Measurements from ENCODE around the gene MAP4K5.

Gene MAP4K5

DNA sequence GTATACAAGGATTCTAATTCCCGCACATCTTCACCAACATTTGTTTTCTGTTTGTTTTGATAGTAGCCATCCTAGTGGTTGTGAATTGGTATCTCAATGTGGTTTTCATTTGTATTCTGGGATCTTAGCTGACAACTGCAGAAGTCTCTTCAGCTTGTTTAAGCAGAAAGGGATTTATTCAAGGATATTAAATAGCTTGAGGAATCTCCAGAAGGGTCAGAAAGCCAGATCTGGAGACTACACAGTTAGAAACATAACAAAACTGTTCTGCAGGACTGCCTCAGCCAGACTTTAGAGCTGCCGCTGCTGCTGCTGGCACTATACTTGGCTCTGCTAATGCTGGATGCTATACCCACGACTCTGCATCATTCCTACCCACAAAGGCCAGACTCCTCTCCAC lies 122.3 kb downstream of the MAP4K5 start:
- Histone ChIP-seq H3K4me2 (no peak overlapping the region), H4K20me1 (no peaks in the 10 kb centered on the region), H3K9ac (no peak overlapping the region), H3K4me3 (no peak overlapping the region), H3K27me3 (no peaks in the 10 kb centered on the region), H3K4me1 (peaks cover 16% of the 10 kb centered on the region), H3K36me3 (peaks cover 15% of the 10 kb centered on the region; the same call in 1 of the 2 replicates), H3K27ac (no peak overlapping the region), H3K9me3 (peaks cover 31% of the 10 kb centered on the region)
- TF ChIP-seq Cebpa-rat (IDR thresholded peaks at IDR 0.05), result no peak

DNA sequence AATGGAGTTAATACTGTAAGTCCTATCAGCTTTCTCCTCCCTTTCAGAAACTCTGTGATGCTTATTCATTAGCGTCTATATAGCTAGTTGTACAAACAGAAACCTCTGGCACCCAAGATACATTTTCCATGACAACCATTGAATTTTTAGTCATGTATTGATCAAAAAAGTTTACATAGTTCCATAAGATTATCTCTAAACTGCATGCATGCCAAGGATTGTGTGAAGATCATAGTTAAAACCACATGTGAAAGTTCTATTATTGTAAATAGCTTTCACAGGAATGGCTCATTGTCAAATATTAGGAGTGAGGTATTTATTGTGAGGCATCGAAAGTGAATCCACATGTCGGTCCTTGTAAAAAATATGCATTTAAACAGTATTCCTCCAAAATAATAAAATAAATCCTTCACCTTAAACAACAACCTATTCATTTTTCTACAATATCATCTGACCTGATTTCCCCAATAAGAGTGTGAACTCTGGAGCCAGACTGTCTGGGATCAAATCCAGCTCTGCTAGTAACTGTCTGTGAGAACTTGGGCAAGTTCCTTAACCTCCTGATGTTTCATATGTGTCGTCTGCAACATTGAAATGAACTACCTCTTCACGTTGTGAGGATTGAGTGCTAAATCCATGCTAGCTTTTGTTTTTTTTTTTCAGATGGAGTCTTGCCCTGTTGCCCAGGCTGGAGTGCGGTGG lies 125.1 kb downstream of the MAP4K5 start:
- Histone ChIP-seq H3K4me3 (no peak overlapping the region), H4K20me1 (no peaks in the 10 kb centered on the region), H3K27ac (no peak overlapping the region), H3K9ac (no peak overlapping the region), H3K9me3 (peaks cover 31% of the 10 kb centered on the region), H3K27me3 (no peaks in the 10 kb centered on the region), H3K4me2 (no peak overlapping the region), H3K36me3 (0 out of 2 replicates have a peak, but pooled peaks cover 10% of the 10 kb centered on the region), H3K4me1 (peaks cover 16% of the 10 kb centered on the region)
- no peak for TF ChIP-seq Cebpa-rat (IDR thresholded peaks at IDR 0.05)

DNA sequence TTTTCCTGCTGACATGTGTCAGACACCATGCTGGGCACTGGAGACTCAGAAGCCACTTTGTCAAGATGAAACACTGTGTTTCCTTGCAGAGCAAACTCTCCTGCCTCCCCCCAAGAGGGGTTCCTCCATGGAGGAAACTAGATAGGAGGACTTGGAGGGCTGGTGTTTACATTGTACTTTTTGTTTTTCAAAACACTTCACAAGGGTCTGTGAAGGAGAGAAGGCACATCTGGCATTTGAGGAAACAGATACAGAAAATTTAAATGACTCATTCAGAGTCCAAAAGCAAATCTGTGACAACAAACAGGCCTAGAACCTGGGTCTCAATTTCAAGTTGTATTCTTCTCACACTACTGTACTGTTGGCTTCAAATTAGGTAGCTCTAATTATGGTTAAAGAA lies 128.9 kb downstream of the MAP4K5 start:
- Histone ChIP-seq H3K9ac (no peak overlapping the region), H3K36me3 (no peaks in the 10 kb centered on the region), H3K27ac (no peak overlapping the region), H3K4me2 (no peak overlapping the region), H3K4me3 (no peak overlapping the region), H4K20me1 (no peaks in the 10 kb centered on the region), H3K9me3 (peaks cover 20% of the 10 kb centered on the region), H3K27me3 (no peaks in the 10 kb centered on the region), H3K4me1 (peaks cover 28% of the 10 kb centered on the region)
- no peak for TF ChIP-seq Cebpa-rat (IDR thresholded peaks at IDR 0.05)

DNA sequence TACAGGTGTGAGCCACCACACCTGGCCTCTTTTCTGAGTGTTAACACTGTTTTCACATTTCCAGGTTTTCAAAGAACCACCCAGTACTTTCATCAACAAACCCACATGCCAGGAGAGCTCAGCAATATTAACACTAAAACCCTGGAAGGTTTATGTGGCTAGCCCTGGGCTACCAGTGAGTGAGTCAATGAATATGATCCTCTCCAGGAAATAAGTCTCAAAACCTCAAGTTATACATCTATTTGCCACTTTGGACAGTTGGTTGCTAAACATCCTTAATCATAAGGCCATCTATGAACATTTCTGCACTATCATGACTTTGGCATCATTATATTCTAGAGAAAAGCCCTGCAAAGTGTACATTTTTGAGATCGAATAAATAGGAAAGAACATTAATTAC lies 129.4 kb downstream of the MAP4K5 start:
- TF ChIP-seq Cebpa-rat (IDR thresholded peaks at IDR 0.05), result no peak
- peaks cover 28% of the 10 kb centered on the region for H3K4me1 ChIP-seq
- H3K4me2 ChIP-seq, result no peak overlapping the region
- H3K9me3 ChIP-seq, result peaks cover 16% of the 10 kb centered on the region
- H4K20me1 ChIP-seq, result no peaks in the 10 kb centered on the region
- H3K36me3 ChIP-seq, result no peaks in the 10 kb centered on the region
- H3K27me3 ChIP-seq, result no peaks in the 10 kb centered on the region; the same call in 1 of the 2 replicates
- no peak overlapping the region for H3K4me3 ChIP-seq
- H3K9ac ChIP-seq, result no peak overlapping the region
- H3K27ac ChIP-seq, result no peak overlapping the region

DNA sequence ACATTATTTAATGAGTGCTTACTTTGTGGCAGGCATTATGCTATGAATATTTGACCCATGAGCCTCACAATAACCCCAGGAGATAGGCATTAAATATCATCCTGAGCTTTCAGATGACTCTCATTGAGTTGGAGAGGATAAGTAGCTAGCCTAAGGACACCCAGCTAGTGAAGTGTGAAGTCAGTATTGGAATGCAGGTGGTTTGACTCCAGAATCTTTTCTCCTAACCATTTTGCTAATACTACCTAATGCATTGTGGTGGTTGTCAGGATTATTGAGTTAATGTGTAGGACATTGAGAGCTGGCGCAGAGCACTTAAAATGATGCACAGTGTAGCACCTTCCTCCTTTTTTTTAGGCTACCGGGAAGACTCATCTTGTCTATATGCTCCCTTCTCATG lies 131.9 kb downstream of the MAP4K5 start:
- no peak overlapping the region for H3K9ac ChIP-seq
- H3K27ac ChIP-seq, result no peak overlapping the region
- no peaks in the 10 kb centered on the region for H4K20me1 ChIP-seq
- H3K9me3 ChIP-seq, result 0 out of 2 replicates have a peak, but pooled peaks cover 8% of the 10 kb centered on the region
- peaks cover 25% of the 10 kb centered on the region; the same call in 1 of the 2 replicates for H3K27me3 ChIP-seq
- no peak overlapping the region for H3K4me3 ChIP-seq
- H3K4me2 ChIP-seq, result no peak overlapping the region
- peaks cover 25% of the 10 kb centered on the region for H3K4me1 ChIP-seq
- TF ChIP-seq Cebpa-rat (IDR thresholded peaks at IDR 0.05), result no peak
- H3K36me3 ChIP-seq, result no peaks in the 10 kb centered on the region

DNA sequence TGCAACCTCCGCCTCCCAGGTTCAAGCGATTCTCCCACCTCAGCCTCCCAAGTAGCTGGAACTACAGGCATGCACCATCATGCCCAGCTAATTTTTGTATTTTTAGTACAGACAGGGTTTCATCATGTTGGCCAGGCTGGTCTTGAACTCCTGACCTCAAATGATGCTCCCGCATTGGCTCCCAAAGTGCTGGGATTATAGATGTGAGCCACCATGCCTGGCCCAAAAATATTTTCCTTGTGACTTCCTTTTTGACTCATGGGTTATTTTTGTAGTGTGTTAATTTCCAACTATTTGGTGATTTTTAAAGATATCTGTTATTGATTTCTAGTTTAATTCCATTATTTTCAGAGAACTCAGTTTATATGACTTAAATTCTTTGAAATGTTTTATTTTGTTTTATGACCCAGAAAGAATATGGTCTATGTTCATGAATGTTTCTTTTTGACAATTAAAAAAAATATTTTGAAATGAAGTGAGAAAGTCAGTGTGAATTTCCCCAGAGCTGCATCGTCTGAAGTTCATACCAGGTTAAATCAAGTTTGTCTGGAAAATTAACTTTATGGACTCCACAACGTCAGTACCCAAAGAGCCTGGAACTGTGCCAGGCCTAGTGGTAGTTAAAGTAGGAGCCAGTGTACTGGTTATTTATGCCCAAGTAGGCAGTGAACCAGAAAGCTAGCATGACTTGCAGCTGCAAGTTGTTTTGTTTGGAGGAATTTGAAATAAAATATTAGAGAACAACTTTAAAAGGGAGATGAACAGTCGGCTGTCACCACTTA lies 132.9 kb downstream of the MAP4K5 start:
- H3K4me1 ChIP-seq, result peaks cover 25% of the 10 kb centered on the region
- no peaks in the 10 kb centered on the region for H3K36me3 ChIP-seq
- no peak overlapping the region for H3K9ac ChIP-seq
- H3K4me2 ChIP-seq, result peak overlapping the region; percentile 25
- TF ChIP-seq Cebpa-rat (IDR thresholded peaks at IDR 0.05), result no peak
- no peaks in the 10 kb centered on the region for H3K9me3 ChIP-seq
- H3K27ac ChIP-seq, result no peak overlapping the region
- H3K4me3 ChIP-seq, result no peak overlapping the region
- no peaks in the 10 kb centered on the region for H4K20me1 ChIP-seq
- H3K27me3 ChIP-seq, result peaks cover 25% of the 10 kb centered on the region; the same call in 1 of the 2 replicates

GRCh38 chr14:50398189-50398580 lies 134.2 kb downstream of the MAP4K5 start:
- H3K27me3 ChIP-seq, result peaks cover 25% of the 10 kb centered on the region; the same call in 1 of the 2 replicates
- H3K27ac ChIP-seq, result no peak overlapping the region
- no peaks in the 10 kb centered on the region for H3K36me3 ChIP-seq
- H4K20me1 ChIP-seq, result no peaks in the 10 kb centered on the region
- H3K4me1 ChIP-seq, result peaks cover 25% of the 10 kb centered on the region
- no peak for TF ChIP-seq Cebpa-rat (IDR thresholded peaks at IDR 0.05)
- H3K4me3 ChIP-seq, result no peak overlapping the region
- no peaks in the 10 kb centered on the region for H3K9me3 ChIP-seq
- H3K9ac ChIP-seq, result no peak overlapping the region
- no peak overlapping the region for H3K4me2 ChIP-seq

GRCh38 chr14:50397390-50398188 lies 134.8 kb downstream of the MAP4K5 start:
- no peaks in the 10 kb centered on the region for H3K36me3 ChIP-seq
- no peak overlapping the region for H3K9ac ChIP-seq
- no peak for TF ChIP-seq Cebpa-rat (IDR thresholded peaks at IDR 0.05)
- H3K9me3 ChIP-seq, result no peaks in the 10 kb centered on the region
- peak overlapping the region; percentile 76 for H3K4me3 ChIP-seq
- H3K4me1 ChIP-seq, result peaks cover 25% of the 10 kb centered on the region
- H3K4me2 ChIP-seq, result peak overlapping the region; percentile 99
- H3K27ac ChIP-seq, result no peak overlapping the region
- peaks cover 25% of the 10 kb centered on the region; the same call in 1 of the 2 replicates for H3K27me3 ChIP-seq
- H4K20me1 ChIP-seq, result no peaks in the 10 kb centered on the region

DNA sequence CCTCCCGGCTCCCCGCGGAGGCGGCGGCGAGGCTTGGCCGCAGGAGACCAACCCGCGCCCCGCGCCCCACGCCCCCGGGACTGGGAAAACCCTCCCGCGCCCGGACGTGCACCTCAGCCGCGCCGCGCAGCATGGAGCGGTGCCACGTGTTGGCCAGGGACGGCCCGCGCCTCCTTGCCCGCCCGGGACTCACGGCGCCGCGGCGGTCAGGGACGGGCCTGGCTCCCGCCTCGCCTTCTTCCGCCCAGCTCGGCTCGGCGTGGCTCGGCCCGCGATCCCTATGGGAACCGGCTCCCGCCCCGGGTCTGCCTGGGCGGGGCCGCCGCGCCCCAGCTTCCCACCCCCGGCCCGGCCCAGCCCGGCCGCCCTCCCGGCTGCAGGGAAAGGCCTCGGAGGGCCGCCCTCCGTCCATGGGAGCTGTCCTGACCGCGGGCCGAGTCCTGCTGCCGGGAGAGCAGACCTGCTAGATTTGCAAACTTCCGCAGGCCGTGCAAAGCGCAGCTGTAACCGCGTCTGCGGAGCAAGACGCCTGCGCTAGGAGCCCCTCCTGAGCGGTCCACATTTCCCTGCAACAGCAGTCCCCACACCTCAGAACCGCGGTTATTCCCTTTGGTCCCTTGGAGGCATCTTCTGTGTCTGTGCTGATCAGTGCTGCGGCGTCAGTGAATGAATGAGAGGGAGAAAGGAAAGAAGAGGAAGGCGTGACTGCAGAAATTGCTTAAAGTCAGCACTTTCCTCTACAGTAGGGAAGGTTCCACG lies 135.6 kb downstream of the MAP4K5 start, which contains the start of gene CDKL1:
TSS of gene CDKL1 (minus strand) at position 251 of the 759 bp plus-strand sequence. CDS start 1,013 bp downstream, outside the sequence.
- TF ChIP-seq Cebpa-rat (IDR thresholded peaks at IDR 0.05), result no peak
- Histone ChIP-seq H3K27ac (peak within 1 kb of the TSS; percentile 74), H3K4me2 (peak within 1 kb of the TSS; percentile 99), H3K27me3 (peaks cover 25% of the 10 kb centered on the region; the same call in 1 of the 2 replicates), H3K9me3 (no peaks in the 10 kb centered on the region), H3K4me3 (peak within 1 kb of the TSS; percentile 76), H3K4me1 (peaks cover 25% of the 10 kb centered on the region), H3K36me3 (no peaks in the 10 kb centered on the region), H4K20me1 (no peaks in the 10 kb centered on the region), H3K9ac (peak within 1 kb of the TSS; percentile 82)
